ENCODE measurements around the gene SNX5.

DNA sequence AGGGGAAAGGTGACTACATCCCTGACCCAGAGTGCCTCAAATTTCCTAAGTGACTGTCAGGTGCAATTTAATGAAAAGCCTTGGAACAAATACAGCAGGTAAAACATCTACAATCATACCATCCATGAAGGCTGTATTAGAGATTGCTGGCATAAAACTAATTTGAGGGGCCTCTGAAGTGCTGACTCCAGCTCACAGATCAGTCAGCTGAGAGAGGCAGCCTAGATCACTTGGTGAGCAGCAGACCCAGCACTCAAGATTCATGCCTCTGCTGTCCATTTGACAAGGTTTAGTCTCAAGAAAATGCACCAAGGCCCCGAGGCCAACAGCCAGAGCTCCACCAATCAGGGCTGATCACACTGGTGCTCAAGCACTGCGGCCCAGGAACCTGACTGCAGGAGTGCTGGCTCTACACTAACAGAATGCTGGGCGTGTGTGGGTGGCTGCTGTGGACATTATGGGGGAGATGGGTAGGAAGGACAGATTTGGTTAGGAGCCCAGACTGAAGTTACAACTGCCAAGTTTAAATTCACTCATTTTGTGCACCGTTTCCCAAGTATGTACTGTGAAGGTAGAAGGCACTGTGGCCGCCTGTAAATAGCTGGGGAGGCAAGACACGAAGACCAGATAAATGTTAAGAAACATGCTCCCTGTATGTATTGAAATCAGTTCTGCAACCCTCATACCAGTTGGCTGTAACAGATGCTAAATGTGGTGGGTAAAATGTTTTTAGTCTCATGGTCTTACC lies 28.2 kb downstream of the SNX5 start:
- TF ChIP-seq EZH2 (IDR thresholded peaks at IDR 0.05) (no peak), POLR2AphosphoS5 (IDR thresholded peaks at IDR 0.05; ENCODE audit: borderline replicate concordance, low read depth, low read length) (no peak; the same call in 1 of the 2 replicates), FOXP2 (optimal IDR thresholded peaks at IDR 0.05; ENCODE audit: control extremely low read depth, extremely low read length, insufficient read depth) (no peak)

Data from SK-N-MC (cell line).